Peyer's patch (tissue), 4 donors: ENCODE data around the gene ACTA1. TPM values are rescaled to one million over a fixed set of nuclear protein-coding genes. Genes with fewer than 3 reads are reported as not detected.

Source experiments
- DNase-seq, 3 donors: peaks; one replicate each; pipeline ENCODE4 v3.0.0-alpha.2; 2017 to 2019
- H3K27ac ChIP-seq, 4 donors: fragments of 200-600 bp; sonication (generic); one replicate each; pipeline ENCODE4 v1.5.1; 2016 to 2019
- H3K27me3 ChIP-seq, 2 donors: fragments of 200-600 bp; sonication (generic); one replicate each; pipeline ENCODE4 v1.5.1; 2019
- H3K36me3 ChIP-seq, 3 donors: fragments of 200-600 bp; sonication (generic); one replicate each; pipeline ENCODE4 v1.5.1; 2016 to 2019
- H3K4me1 ChIP-seq, 4 donors: fragments of 200-600 bp; sonication (generic); one replicate each; pipeline ENCODE4 v1.5.1; 2016 to 2019
- H3K4me3 ChIP-seq, 4 donors: fragments of 200-600 bp; sonication (generic); 1 replicate in 3 of 4; 2 replicates in 1 of 4; pipeline ENCODE4 v1.5.1; 2016 to 2019; ENCODE audit warnings: mild to moderate bottlenecking in 1 of 4
- H3K9me3 ChIP-seq, 4 donors: fragments of 200-600 bp; sonication (generic); one replicate each; pipeline ENCODE4 v1.5.1; 2016 to 2019; ENCODE audit warnings: mild to moderate bottlenecking in 1 of 4
- POLR2A ChIP-seq, 2 donors: fragments of 450-650 bp; IDR thresholded peaks; one replicate each; pipeline ENCODE4 v1.5.1; 2017; ENCODE audit warnings: antibody characterized with exemption in 2 of 2, mild to moderate bottlenecking in 2 of 2, moderate library complexity in 2 of 2
- total RNA-seq, 4 donors: library from RNA; depleted of rRNA; stranded (reverse); fragments of >200 nt; gene quantifications; one replicate each; pipeline ENCODE4 v1.1.0, GENCODE V29; 2016
- TF ChIP-seq, protein P1 (sequence below), 6 experiments: fragments of 450-650 bp in 4 of 6; fragments of 200-600 bp in 2 of 6; sonication (generic) in 1 of 6; IDR thresholded peaks; one replicate each; pipeline ENCODE4 v1.5.1; 2017 to 2019; ENCODE audit warnings: antibody characterized with exemption in 6 of 6, mild to moderate bottlenecking in 3 of 6, moderate library complexity in 1 of 6

Gene ACTA1
- total RNA-seq, 4 donors from 2014 or later = 3.3 TPM; not detected in 3

DNA sequence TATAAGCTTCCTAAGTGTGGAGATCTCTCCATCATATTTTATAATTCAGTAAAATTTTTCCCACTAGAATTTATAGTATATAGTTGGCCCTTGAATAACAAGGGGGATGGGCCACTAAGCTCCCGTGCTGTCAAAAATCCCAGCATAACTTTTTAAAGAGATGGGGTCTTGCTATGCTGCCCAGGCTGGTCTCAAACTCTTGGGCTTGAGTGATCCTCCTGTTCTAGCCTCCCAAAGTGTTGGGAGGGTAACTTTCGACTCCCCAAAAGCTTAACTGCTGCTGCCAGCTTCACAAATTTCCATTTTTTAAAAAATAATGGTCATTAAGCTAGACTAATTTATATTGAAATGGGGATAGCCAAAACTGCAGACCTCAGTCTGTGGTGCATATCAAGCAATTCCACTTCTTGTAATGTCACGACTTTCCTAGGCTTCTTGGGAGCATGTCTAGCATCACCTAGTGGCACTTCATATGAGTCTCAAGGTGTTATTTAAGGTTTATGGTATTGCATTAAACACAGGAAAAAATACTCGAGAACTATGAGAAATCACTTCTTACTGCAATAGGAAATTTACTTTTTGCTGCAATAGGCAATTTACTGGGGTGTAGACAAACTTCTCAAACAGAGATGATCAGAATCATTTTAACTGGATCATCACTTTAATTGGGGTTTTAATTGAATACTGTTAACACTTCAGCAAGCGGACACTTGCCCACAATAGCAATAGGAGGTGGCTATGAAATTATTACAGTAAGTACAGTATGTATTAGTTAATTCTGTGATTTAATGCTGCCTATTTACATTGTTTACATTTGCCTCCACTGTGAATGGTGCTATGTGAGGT is 19.3 kb upstream of the ACTA1 start:
- no peaks in the 10 kb centered on the region for H3K4me1 ChIP-seq
- H3K27ac ChIP-seq = no peak overlapping the region
- no peak overlapping the region for H3K4me3 ChIP-seq
- no peak for DNase-seq
- H3K27me3 ChIP-seq = no peaks in the 10 kb centered on the region
- H3K36me3 ChIP-seq = peaks cover 0 to 66% (median 0%) of the 10 kb centered on the region in 3 donors
- H3K9me3 ChIP-seq = no peaks in the 10 kb centered on the region
- no peak for TF ChIP-seq POLR2A (IDR thresholded peaks at IDR 0.05)
- TF ChIP-seq, protein P1, sequence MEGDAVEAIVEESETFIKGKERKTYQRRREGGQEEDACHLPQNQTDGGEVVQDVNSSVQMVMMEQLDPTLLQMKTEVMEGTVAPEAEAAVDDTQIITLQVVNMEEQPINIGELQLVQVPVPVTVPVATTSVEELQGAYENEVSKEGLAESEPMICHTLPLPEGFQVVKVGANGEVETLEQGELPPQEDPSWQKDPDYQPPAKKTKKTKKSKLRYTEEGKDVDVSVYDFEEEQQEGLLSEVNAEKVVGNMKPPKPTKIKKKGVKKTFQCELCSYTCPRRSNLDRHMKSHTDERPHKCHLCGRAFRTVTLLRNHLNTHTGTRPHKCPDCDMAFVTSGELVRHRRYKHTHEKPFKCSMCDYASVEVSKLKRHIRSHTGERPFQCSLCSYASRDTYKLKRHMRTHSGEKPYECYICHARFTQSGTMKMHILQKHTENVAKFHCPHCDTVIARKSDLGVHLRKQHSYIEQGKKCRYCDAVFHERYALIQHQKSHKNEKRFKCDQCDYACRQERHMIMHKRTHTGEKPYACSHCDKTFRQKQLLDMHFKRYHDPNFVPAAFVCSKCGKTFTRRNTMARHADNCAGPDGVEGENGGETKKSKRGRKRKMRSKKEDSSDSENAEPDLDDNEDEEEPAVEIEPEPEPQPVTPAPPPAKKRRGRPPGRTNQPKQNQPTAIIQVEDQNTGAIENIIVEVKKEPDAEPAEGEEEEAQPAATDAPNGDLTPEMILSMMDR (IDR thresholded peaks at IDR 0.05) = peak in 3 of 6 experiments; percentile 54 to 71 (median 66)

DNA sequence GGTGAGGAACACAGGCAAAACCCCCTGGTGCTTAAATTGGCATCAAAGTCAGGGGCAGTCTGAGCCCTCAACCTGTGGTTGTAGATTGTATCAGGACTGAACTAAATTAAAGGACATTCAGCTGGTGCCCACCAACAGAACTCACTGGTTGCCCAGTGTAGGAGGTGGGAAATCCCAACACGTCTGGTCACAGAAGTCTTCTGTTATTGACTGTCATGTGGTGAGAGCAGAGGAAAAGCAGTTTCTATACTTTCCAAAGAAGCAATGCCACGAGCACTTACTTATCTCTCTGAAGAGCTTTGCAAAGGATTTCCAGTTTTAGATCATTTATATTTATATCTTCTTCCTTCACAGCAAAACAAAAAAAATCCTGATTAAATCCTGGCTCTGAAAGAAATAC is 15.0 kb upstream of the ACTA1 start:
- no peak for DNase-seq
- peaks cover 0 to 61% (median 0%) of the 10 kb centered on the region in 3 donors for H3K36me3 ChIP-seq
- H3K27ac ChIP-seq = no peak overlapping the region
- H3K27me3 ChIP-seq = no peaks in the 10 kb centered on the region
- no peaks in the 10 kb centered on the region for H3K9me3 ChIP-seq
- H3K4me1 ChIP-seq = no peaks in the 10 kb centered on the region
- H3K4me3 ChIP-seq = no peak overlapping the region
- no peak for TF ChIP-seq POLR2A (IDR thresholded peaks at IDR 0.05)
- TF ChIP-seq, protein P1 (IDR thresholded peaks at IDR 0.05) = no peak

DNA sequence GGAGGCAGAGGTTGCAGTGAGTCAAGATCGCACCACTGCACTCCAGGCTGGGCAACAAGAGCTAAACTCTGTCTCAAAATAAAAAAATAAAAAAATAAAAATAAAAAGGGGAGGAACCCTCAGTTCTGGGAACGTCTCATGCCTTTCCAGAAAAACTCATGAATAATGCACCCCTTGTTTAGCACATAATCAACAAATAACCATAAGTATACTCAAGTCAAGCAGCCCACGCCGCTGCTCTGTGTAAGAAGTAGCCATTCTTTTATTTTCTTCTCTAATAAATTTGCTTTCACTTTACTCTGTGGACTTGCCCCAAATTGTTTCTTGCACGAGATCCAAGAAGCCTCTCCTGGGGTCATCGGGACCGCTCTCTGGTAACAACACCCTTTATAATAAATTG is 14.5 kb upstream of the ACTA1 start:
- no peaks in the 10 kb centered on the region for H3K9me3 ChIP-seq
- no peaks in the 10 kb centered on the region for H3K4me1 ChIP-seq
- no peak for TF ChIP-seq POLR2A (IDR thresholded peaks at IDR 0.05)
- TF ChIP-seq, protein P1 (IDR thresholded peaks at IDR 0.05) = no peak
- no peak overlapping the region for H3K4me3 ChIP-seq
- no peaks in the 10 kb centered on the region for H3K27me3 ChIP-seq
- H3K36me3 ChIP-seq = peaks cover 0 to 63% (median 0%) of the 10 kb centered on the region in 3 donors
- DNase-seq = no peak
- no peak overlapping the region for H3K27ac ChIP-seq

DNA sequence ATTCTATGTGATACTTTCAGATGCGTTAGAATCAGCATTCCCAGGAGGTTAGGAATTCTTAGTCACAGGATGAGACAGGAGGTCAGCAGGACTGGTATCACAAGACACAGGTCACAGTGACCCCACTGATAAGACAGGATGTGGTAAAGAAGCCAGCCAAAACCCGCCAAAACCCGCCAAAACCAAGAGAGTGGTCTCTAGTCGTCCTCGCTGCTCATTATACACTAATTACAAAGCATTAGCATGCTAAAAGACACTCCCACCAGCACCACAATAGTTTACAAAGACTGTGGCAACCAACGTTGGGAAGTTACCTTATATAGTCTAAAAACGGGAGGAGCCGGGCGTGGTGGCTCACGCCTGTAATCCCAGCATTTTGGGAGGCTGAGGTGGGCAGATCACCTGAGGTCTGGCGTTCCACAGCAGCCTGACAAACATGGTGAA is 13.9 kb upstream of the ACTA1 start:
- no peaks in the 10 kb centered on the region for H3K4me1 ChIP-seq
- H3K9me3 ChIP-seq = no peaks in the 10 kb centered on the region
- H3K27me3 ChIP-seq = no peaks in the 10 kb centered on the region
- no peak overlapping the region for H3K4me3 ChIP-seq
- H3K36me3 ChIP-seq = peaks cover 0 to 68% (median 0%) of the 10 kb centered on the region in 3 donors
- TF ChIP-seq, protein P1 (IDR thresholded peaks at IDR 0.05) = no peak
- TF ChIP-seq POLR2A (IDR thresholded peaks at IDR 0.05) = no peak
- DNase-seq = no peak
- H3K27ac ChIP-seq = no peak overlapping the region

DNA sequence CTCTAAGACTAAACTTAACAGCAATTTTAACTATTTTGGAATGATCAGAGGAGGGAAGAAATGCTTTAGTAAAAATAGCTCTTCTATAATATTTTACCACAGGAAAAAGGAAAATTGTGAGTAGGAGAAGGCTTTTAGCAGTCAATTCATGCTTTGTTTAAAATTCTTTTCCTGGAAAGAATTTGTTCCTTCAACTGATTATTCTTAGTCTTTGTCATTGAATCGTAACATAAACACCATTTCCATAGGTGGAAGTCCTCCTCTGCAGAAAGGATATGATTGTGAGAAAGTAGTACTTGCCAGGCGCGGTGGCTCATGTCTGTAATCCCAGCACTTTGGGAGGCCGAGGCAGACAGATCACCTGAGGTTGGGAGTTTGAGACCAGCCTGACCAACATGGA is 11.9 kb upstream of the ACTA1 start:
- TF ChIP-seq, protein P1 (IDR thresholded peaks at IDR 0.05) = no peak
- TF ChIP-seq POLR2A (IDR thresholded peaks at IDR 0.05) = no peak
- H3K36me3 ChIP-seq = peaks cover 0 to 59% (median 2%) of the 10 kb centered on the region in 3 donors

More for the DNA sequence above, 11.9 kb upstream of the ACTA1 start:
- H3K27me3 ChIP-seq = no peaks in the 10 kb centered on the region
- no peaks in the 10 kb centered on the region for H3K9me3 ChIP-seq
- no peak overlapping the region for H3K4me3 ChIP-seq
- H3K4me1 ChIP-seq = no peaks in the 10 kb centered on the region
- no peak overlapping the region for H3K27ac ChIP-seq
- no peak for DNase-seq
